Central memory CD4-positive, alpha-beta T cell (primary cell): ENCODE data around the gene ZBTB16.

Experiments
- DNase-seq: peaks from one replicate; pipeline ENCODE4 v3.0.0; 2022

The ZBTB16 gene

GRCh38 chr11:114216796-114217180 lies 157.3 kb downstream of the ZBTB16 start:
- peak; percentile 19 for DNase-seq

GRCh38 chr11:114218508-114218907 lies 159.0 kb downstream of the ZBTB16 start:
- DNase-seq = no peak

GRCh38 chr11:114219559-114220349 lies 160.2 kb downstream of the ZBTB16 start:
- no peak for DNase-seq

DNA sequence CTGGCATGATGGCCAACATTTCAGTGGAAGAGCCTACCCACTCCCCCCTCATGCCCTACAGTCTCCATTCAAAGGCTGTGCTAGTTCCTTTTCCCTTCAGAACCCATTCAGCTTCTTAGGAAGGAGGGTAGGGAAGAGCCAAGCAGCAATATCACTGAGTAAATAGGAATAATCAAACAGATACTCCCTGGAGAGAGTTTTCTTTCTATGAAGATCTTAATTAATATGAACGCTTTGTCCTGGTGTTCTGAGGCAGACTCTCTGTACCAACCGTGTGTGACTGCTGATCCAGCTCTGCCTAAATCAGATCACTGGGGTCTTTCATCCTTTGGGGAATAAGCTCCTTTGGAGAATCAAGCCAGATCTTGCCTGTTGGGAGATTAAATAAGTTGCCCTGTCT lies 161.5 kb downstream of the ZBTB16 start:
- no peak for DNase-seq

DNA sequence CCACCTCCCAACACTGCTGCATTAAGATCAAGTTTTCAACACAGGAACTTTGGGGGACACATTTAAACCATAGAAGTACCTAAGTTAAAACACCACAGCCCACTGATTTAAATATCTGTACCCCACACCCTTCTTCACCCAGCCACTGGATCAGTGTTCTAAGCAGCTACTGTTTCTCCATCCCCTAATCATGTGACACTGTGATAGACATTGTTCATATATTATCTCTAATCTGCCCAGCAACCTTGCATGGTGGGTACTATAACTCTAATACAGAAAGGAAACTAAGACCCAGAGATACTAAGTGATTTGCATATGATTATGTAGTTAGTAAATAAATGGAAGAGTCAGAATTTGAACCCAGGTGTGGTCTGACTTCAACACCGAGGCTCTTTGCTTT lies 166.2 kb downstream of the ZBTB16 start:
- no peak for DNase-seq

GRCh38 chr11:114226356-114226755 lies 166.8 kb downstream of the ZBTB16 start:
- no peak for DNase-seq

- DNase-seq = no peak
These were observed 169.2 kb downstream of the ZBTB16 start for GRCh38 chr11:114228435-114229411.

- DNase-seq = no peak
These were observed 170.7 kb downstream of the ZBTB16 start for GRCh38 chr11:114230031-114230704.

DNA sequence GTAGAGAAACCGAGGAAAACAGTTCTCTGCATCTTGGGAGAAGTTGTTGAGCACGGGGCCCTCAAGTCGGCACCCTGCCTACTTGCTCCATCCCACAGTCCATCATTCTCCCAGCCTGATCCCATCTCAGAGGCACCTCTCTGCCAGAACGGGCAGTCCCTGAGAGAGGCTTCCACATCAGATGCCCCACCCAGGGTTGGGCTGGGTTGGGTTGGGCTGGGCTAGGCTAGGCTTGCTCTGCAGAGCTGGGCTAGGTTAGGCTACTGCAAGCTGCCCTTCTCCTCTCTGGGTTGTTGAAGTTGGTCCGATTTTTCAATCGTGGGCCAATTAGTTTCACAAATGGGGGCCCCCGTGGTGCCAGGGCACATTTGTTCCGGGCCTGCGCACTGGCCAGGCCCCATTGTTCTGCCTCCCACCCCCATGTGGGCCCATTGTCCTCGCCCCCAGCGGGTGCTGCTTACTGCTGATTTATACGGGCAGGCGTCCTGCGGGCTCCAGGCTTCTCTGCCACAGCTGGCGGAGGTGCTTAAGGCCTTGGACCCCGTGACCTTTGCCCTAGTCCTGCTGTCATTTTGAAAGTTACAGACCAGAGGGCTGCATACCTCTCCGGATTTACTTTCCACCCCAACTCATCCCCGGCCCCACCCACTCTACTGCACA lies 173.0 kb downstream of the ZBTB16 start:
- DNase-seq = no peak

GRCh38 chr11:114233755-114234154 lies 174.2 kb downstream of the ZBTB16 start:
- DNase-seq = no peak

GRCh38 chr11:114236829-114237228 lies 177.3 kb downstream of the ZBTB16 start:
- no peak for DNase-seq

DNA sequence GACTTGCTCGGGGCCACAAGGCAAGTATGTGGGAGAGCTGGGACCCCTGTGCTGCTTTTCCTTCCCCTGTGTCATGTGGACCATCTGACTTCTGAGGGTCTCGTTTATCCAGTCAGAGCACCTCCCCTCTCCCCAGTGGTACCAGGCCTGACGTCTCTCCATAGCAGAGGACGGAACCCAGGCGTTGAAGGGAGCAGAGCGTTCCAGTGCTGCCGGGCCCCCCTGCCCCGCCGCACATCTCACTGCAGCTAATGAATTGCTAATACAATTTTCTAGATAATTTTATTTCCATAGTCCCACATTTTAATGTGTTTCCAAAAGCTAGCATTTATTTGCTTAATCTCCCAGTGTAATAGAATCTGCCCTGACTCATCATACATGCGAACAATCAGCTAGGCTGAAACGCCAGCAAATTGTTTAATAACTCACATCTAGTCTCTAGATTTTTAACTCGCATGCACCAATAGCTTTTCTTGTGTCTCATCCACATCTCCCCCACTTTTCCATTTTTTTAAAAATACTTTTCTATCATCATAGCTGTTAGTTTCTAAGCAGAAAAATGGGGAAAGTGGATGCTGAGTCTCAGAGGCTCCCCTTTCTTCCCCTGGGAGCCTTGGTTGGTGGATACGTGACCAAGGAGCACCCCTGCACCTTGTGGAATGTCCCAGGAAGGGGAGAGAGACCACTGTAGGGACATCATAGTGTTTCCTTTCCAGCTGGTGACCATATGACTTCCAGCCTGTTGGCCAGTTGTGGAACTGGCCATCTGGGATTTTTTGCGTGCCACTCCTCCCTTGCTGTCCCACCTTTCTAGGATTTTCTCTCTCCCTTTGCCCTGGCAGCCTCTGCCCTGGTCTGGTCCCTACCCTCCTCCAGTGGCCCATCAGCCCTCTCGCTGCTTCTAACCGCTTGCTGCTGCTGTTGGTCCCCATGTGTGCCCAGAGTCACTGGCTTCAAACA lies 178.1 kb downstream of the ZBTB16 start:
- DNase-seq = no peak

DNA sequence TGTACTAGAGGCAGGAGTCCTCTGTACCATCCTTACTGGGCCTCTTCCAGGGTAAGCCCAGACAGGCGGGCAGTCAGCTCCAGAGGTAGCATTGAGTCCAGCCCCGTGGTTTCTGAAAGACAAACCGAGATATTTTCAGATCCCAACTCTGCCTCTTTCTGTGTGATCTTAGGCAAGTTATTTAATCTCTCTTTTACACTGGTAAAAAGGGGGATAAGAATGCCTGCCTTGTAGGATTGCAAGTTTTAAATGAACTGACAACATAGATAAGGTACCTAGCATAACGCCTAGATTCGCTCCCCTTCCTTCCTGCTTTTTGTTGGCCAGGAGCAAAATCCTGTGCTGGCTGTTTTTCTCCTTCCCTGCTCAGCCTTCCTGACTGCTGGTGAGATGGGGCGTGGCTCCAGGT lies 180.2 kb downstream of the ZBTB16 start:
- DNase-seq = no peak

DNA sequence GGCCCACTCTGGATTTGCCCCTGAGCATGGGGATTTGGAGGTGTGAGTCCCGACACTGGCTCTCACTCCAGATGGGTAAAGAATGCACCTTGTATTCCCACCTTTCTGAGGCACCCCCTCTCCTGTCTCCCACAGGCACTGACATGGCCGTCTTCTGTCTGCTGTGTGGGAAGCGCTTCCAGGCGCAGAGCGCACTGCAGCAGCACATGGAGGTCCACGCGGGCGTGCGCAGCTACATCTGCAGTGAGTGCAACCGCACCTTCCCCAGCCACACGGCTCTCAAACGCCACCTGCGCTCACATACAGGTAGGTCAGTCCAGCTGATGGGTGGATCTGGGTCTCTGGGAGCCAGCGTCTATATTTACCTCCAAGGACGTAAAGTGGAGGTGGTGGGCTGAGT lies 182.5 kb downstream of the ZBTB16 start:
- no peak for DNase-seq

DNA sequence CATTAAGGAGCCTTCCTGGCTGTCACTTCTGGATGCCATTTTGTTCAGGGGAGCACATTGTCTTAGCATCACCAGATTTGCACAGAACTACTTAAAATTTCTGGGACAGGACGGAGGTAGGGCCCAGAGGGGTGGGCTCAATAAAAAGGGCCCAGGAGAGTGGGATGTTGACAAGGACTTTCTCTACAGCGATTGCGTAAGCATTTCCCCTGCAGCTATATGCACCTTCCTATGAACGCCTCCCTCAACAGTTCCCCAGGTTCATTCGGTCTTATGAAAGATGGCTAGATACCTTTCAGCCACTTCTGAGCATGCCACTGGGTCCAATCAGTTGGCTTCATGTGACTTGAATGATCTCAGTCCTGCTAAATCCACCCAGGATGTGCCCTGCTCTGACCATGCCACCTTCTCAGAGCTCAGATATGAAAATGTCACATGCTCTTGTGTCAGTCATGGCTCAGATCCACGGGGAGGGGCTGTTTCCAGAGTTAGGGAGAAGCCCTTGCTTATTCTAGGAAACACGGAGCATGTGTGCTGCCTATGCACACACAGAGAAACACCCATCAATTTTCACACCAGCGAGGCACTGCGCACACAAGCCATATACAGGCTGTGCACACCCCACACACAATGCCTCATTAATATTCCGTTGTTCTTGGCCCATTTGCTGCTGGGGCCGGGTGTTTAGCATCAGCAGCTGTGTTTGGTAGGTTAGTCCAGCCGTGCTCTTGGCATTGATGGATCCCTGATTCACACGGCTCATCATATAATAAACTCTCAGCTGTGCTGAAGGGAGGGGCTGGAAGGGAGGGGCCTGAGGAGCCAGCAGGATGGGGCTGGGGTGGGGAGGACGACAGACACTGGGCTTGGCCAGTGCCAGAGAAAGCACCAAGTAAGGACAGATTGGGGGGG lies 184.2 kb downstream of the ZBTB16 start:
- no peak for DNase-seq

GRCh38 chr11:114244726-114245394 lies 185.3 kb downstream of the ZBTB16 start:
- no peak for DNase-seq

DNA sequence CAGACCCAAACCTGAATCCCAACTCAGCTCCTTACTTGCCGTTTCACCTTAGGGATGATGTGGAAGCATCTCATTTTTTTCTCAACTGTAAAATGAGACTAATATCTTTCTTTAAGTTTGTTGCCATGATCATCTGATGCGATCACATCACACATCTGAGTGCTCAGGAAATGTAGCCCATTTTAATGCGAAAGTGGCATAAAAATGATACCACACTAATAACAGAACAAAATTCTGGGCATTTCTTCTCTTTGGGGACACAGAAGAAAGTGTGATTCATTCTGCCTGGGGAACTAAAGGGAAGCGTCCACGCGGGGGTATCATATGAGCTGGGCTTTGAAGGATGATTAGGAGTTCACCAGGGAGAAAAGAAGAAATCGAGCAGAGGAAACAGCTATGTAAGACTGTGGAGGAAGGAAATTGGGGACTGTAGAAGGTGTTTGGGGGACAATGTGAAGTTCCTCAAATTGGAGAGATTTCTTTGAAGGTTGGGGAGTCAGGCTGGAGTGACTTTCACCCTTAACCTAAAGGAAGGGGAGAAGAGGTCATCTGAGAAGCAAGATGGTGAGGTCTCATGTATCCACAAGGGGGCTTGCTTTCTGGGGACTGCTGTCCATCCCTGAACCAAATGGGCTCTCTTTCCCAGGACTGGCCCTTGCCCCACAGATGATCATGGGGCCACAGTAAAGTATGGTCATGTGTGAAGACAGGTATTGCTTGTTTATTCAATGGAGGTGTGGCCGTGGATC lies 187.0 kb downstream of the ZBTB16 start:
- no peak for DNase-seq

DNA sequence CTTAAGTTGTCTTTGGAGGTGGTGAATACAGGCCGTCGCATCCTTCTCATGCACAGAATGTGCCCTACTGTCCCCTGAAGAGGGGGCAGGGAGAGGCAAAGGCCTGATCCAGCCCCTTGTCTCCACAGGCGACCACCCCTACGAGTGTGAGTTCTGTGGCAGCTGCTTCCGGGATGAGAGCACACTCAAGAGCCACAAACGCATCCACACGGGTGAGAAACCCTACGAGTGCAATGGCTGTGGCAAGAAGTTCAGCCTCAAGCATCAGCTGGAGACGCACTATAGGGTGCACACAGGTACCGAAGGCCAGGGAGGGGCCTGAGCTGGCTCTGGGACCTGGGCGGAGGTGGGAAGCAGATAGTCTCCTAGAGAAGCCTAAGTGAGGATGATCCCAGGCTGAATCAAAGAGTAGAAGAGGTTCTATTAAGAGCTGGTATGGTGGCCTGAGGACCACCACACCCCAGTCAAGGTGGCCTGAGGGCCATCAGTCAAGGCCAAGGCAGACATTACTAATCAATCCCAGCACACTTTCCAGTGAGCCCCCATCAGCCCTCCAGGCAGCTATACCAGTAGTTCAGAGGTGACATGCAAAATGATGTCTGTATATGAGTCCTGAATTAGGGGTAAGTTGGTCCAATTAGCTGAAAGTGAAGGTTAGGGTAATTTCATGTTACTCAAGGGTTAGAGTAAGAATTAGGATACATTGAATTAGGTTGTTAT lies 187.7 kb downstream of the ZBTB16 start:
- DNase-seq = no peak
